HG02798 (cell line): ENCODE results near the gene NXN.
"Not testable (repeated sequence)": the region's sequence is repeated elsewhere in the genome, so short reads cannot be mapped to it uniquely, and the experiment has no call there.

ENCODE experiments used
- ATAC-seq: cut with Tn5 transposase; IDR thresholded peaks from one replicate; pipeline ENCODE4 v1.9.1; 2021; ENCODE audit warnings: mild to moderate bottlenecking; ENCODE audit not compliant: unreplicated experiment, poor library complexity

Gene NXN

GRCh38 chr17:981292-981658 lies 1.7 kb upstream of the NXN start:
- no peak for ATAC-seq

- ATAC-seq, result peak; percentile 47
Measured at GRCh38 chr17:980406-981291, 1.1 kb upstream of the NXN start.

DNA sequence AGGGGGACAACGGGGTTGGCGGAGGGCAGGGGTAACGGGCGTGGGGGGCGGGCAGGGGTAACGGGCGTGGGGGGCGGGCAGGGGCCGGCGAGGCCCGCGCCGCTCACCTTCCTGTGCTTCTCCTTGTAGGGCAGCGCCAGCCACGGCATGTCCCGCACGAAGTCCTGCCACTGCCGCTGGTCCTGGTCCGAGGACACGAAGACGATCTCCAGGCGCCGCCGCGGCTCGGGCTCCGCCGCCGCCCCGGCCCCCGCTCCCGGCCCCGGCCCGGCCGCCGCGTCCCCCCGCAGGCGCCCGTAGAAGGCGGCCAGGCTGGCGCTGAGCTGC lies 401 bp downstream of the NXN start:
- no peak for ATAC-seq

- no peak for ATAC-seq
Measured at GRCh38 chr17:978103-979093, 1.2 kb downstream of the NXN start.

GRCh38 chr17:977166-977565 lies 2.4 kb downstream of the NXN start:
- no peak for ATAC-seq

GRCh38 chr17:976312-976711 lies 3.3 kb downstream of the NXN start:
- no peak for ATAC-seq

- no peak for ATAC-seq
Measured at GRCh38 chr17:975371-975915, 4.1 kb downstream of the NXN start.

GRCh38 chr17:974778-975177 lies 4.8 kb downstream of the NXN start:
- not testable (repeated sequence) for ATAC-seq

DNA sequence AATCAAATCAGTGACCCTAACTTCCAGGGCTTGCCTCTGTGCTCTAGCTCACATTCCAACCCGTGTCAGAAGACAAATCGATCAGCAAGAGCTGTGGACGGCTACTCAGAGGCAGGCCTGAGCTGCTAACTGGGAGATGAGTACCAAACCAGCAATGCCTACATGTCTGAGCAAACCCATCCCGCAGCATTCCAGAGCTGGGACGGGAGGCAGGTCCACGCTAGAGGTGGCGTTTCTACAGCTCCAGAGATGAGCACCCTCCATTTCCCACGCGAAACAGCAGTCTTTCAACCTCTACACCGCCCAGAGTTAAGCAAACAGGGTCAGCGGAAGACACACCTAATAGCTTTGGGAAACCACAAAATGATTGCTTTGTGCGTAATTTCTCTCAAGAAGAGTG lies 6.5 kb downstream of the NXN start:
- no peak for ATAC-seq

- ATAC-seq, result not testable (repeated sequence)
Measured at GRCh38 chr17:971861-972260, 7.7 kb downstream of the NXN start.

GRCh38 chr17:970364-970763 lies 9.2 kb downstream of the NXN start:
- no peak for ATAC-seq

GRCh38 chr17:969811-970355 lies 9.7 kb downstream of the NXN start:
- ATAC-seq, result no peak

DNA sequence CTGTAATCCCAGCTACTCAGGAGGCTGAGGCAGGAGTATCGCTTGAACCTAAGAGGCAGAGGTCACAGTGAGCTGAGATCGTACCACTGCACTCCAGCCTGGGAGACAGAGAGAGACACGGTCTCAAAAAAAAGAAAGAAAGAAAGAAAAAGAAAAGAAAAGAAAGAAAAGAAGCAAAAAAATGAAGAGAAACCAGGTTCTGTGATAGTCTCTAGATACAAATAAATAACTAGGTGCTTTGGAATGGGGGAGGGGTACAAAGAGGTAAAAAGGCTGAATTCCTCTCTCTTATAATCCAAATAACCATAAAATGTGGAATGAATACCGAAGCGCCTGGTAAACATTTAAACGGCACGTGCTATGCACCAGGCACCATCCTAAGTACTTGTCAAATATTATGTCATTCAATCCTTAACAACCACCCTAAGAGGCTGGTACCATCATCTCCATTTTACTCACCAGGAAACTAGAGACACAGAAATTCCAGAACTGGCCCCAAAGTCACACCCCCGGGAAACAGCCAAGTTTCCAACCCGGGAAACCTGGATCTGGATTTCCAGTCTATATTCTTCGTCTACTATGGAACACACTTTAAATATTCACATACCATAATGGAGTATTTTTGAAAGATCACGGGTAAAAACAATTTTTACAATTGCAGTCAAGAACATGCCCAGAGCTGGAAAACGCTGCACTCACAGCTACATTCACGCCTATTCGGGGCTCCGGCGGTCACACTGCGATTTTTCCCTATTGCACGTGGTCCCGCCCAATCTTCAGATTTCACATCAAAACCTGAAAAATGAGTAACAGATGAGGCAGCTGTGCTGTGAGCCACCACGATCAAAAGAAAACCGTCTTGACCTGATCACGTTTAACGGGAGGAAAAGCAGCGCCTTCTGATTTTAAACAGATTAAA lies 10.5 kb downstream of the NXN start:
- no peak for ATAC-seq

DNA sequence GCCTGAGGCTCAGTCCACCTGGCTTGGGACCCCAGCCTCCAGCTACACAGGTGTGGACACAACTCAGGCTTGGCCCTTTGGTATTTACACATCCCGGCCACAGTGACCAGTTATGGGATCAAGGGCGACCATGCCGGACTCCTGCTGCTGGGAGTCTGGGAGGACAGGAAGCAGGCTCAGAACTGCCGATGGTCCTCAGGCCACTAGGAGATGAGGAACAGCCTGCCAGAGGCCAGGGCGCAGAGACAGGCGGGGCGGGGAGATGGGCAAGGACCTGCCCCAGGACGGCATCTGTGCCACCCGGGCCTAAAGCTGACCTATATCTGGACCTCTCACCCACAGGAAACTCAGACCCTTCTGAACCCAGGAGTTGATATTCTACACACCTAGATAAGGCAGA lies 12.5 kb downstream of the NXN start:
- no peak for ATAC-seq

GRCh38 chr17:965311-965989 lies 14.1 kb downstream of the NXN start:
- ATAC-seq, result no peak

GRCh38 chr17:964876-965275 lies 14.7 kb downstream of the NXN start:
- ATAC-seq, result no peak

DNA sequence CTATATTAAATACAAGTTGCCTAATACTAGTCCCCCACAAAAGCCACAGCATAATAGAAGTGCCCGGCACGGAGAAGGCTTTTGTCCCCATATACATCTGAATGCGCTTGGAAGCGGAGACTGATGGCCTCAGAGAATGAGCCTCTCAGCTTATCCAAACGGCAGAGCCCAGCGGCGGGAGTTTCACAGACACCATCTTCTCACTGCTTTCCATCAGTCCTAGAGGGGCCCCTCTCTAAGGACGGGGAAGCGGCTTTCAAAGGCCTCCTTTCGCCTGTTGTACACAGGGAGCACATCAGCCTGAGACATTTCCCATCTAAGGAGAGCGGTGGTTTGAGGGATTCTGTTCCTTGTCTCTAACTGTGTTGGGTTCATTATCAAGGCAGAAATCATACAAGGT lies 16.9 kb downstream of the NXN start:
- no peak for ATAC-seq

- ATAC-seq, result no peak
Measured at GRCh38 chr17:962166-962565, 17.4 kb downstream of the NXN start.
